Psoas muscle (tissue), 8 donors: ENCODE data around the gene CDC45. TPM values are rescaled to one million over a fixed set of nuclear protein-coding genes. Genes with fewer than 3 reads are reported as not detected.
"Not testable (repeated sequence)": the region's sequence is repeated elsewhere in the genome, so short reads cannot be mapped to it uniquely, and the experiment has no call there.

Experiments used
- ATAC-seq, 4 donors: fragments of 200-7000 bp; cut with Tn5 transposase; one replicate each; pipeline ENCODE4 v1.9.1; 2020; ENCODE audit warnings: moderate library complexity in 3 of 4, mild to moderate bottlenecking in 2 of 4
- DNase-seq, 2 donors: peaks; one replicate each; pipeline ENCODE4 v3.0.0-alpha.2; 2020
- H3K27ac ChIP-seq: fragments of 200-600 bp; one replicate; pipeline ENCODE4 v1.8.0; 2022
- H3K27me3 ChIP-seq, 3 donors: fragments of 200-600 bp in 1 of 3; one replicate each; pipeline versions ENCODE4 v1.6.1 to v1.8.0; 2013 to 2022; ENCODE audit warnings: low read length in 2 of 3, mild to moderate bottlenecking in 2 of 3, moderate library complexity in 1 of 3; ENCODE audit not compliant: insufficient read depth in 3 of 3
- H3K36me3 ChIP-seq, 2 donors: fragments of 200-600 bp in 1 of 2; one replicate each; pipeline versions ENCODE4 v1.6.1 to v1.8.0; 2013 to 2022; ENCODE audit warnings: low read depth in 1 of 2, mild to moderate bottlenecking in 1 of 2, moderate library complexity in 1 of 2; ENCODE audit not compliant: insufficient read depth in 1 of 2
- H3K4me1 ChIP-seq: fragments of 200-600 bp; one replicate; pipeline ENCODE4 v1.8.0; 2022
- H3K4me3 ChIP-seq: fragments of 200-600 bp; one replicate; pipeline ENCODE4 v1.8.0; 2022; ENCODE audit warnings: mild to moderate bottlenecking
- H3K9me3 ChIP-seq: fragments of 200-600 bp; one replicate; pipeline ENCODE4 v1.8.0; 2022
- WGBS, 3 donors: extraction: QIAGEN DNeasy Blood & Tissue Kit; methylation state at CpG; one replicate each; pipeline versions ENCODE4 v1.1.6 to v1.1.7; 2013; 5-methylcytosine and 5-hydroxymethylcytosine counted together
- intact Hi-C, 2 donors: fragments of 100-400 bp; cut with DNase I; formaldehyde crosslinking; loops; one replicate each; pipeline versions ENCODE4 v1.11.0 to v1.14.2; 2022
- polyA plus RNA-seq, 3 donors: library from polyadenylated mRNA; stranded (reverse); fragments of 200-250 nt; gene quantifications; one replicate each; pipeline ENCODE4 v1.2.3, GENCODE V29; 2013
- total RNA-seq, 4 donors: library from RNA; stranded (reverse); fragmentation: NEBNext Ultra II Directional in 2 of 4; extraction: Animal tissue kit (Norgen Biotek cat#: 25700) in 2 of 4; gene quantifications; one replicate each; pipeline versions ENCODE4 v1.2.1 to v1.2.4, GENCODE V29; 2021 to 2023
- TF ChIP-seq, protein P1 (sequence below): fragments of 200-600 bp; IDR thresholded peaks from one replicate; pipeline ENCODE4 v1.8.0; 2022; ENCODE audit warnings: antibody characterized with exemption
- donor health status: healthy with polysubstance abuse.
- donor health status: DM: no; HTN: no; CAD: no; lungs with moderate emphysema.
- donor health status: Bipolar disorder and iron deficiency.
- donor health status: healthy.
- donor health status: DM: yes; HTN: yes; CAD: no.
- donor health status: DM: no; HTN: no; CAD: no.
- donor health status: DM: no; HTN: no; CAD: no.
- donor health status: DM: yes; HTN: yes; CAD: no.

The CDC45 gene
- total and polyA plus RNA-seq, 7 donors: 0.30 to 0.77 (median 0.71) TPM; not detected in 2

GRCh38 chr22:19540394-19540793 is 60.7 kb downstream of the CDC45 start:
- Histone ChIP-seq H3K4me1 (no peaks in the 10 kb centered on the region), H3K9me3 (no peaks in the 10 kb centered on the region), H3K36me3 (no peaks in the 10 kb centered on the region), H3K4me3 (no peak overlapping the region), H3K27me3 (peaks cover 0 to 7% (median 0%) of the 10 kb centered on the region in 3 donors), H3K27ac (no peak overlapping the region)
- no peak for ATAC-seq
- DNase-seq: no peak
- TF ChIP-seq, protein P1, sequence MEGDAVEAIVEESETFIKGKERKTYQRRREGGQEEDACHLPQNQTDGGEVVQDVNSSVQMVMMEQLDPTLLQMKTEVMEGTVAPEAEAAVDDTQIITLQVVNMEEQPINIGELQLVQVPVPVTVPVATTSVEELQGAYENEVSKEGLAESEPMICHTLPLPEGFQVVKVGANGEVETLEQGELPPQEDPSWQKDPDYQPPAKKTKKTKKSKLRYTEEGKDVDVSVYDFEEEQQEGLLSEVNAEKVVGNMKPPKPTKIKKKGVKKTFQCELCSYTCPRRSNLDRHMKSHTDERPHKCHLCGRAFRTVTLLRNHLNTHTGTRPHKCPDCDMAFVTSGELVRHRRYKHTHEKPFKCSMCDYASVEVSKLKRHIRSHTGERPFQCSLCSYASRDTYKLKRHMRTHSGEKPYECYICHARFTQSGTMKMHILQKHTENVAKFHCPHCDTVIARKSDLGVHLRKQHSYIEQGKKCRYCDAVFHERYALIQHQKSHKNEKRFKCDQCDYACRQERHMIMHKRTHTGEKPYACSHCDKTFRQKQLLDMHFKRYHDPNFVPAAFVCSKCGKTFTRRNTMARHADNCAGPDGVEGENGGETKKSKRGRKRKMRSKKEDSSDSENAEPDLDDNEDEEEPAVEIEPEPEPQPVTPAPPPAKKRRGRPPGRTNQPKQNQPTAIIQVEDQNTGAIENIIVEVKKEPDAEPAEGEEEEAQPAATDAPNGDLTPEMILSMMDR: no peak
- intact Hi-C loops: no loop called here

- no peaks in the 10 kb centered on the region for H3K9me3 ChIP-seq
- intact Hi-C loops: no loop called here
- H3K27ac ChIP-seq: no peak overlapping the region
- peaks cover 0 to 12% (median 0%) of the 10 kb centered on the region in 3 donors for H3K27me3 ChIP-seq
- DNase-seq: no peak
- no peaks in the 10 kb centered on the region for H3K36me3 ChIP-seq
- no peaks in the 10 kb centered on the region for H3K4me1 ChIP-seq
- TF ChIP-seq, protein P1: no peak
- ATAC-seq: peak in 1 of 4 donors; percentile 49
- H3K4me3 ChIP-seq: no peak overlapping the region
- 39 to 53% (median 43%) methylated on average over 16 of the region's 16 CpGs for WGBS, 3 donors
Observed at GRCh38 chr22:19543970-19544708, 64.4 kb downstream of the CDC45 start.

DNA sequence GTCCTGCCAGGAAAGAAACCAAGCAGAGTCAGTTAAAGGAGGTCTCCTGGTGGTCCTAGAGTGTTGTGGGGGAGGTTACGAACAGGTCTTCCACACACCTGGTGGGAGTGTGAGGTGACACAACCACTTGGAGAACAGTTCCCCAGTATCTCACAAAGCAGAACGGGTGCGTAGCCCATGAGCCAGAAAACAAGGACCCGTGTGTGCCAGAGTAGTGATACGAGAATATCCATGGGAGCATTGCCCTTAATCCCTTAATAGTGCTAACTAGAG is 66.2 kb downstream of the CDC45 start:
- 64 to 68% (median 67%) methylated on average over 5 of the region's 5 CpGs for WGBS, 3 donors
- Histone ChIP-seq H3K9me3 (no peaks in the 10 kb centered on the region), H3K4me1 (no peaks in the 10 kb centered on the region), H3K27ac (no peak overlapping the region), H3K36me3 (no peaks in the 10 kb centered on the region), H3K4me3 (no peak overlapping the region), H3K27me3 (peaks cover 0 to 12% (median 0%) of the 10 kb centered on the region in 3 donors)
- ATAC-seq: no peak
- no peak for DNase-seq
- intact Hi-C loops: no loop called here
- TF ChIP-seq, protein P1: no peak

DNA sequence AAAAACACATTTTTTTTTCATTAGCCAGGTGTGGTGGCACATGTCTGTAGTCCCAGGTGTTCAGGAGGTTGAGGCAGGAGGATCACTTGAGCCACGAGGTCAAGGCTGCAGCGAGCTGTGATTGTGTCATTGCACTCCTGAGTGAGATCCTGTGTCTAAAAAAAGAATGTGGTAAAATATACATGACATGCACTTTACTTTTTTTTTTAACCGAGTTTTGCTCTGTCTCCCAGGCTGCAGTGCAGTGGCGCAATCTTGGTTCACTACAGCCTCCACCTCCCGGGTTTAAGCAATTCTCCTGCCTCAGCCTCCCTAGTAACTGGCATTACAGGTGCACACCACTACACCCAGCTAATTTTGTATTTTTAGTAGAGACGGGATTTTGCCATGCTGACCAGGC is 67.0 kb downstream of the CDC45 start:
- Histone ChIP-seq H3K4me1 (no peaks in the 10 kb centered on the region), H3K27ac (no peak overlapping the region), H3K36me3 (no peaks in the 10 kb centered on the region), H3K4me3 (no peak overlapping the region), H3K27me3 (peaks cover 0 to 12% (median 0%) of the 10 kb centered on the region in 3 donors), H3K9me3 (no peaks in the 10 kb centered on the region)
- intact Hi-C loops: no loop called here
- ATAC-seq (no peak), DNase-seq (no peak)
- TF ChIP-seq, protein P1: no peak
- 67 to 78% (median 73%) methylated on average over 6 of the region's 6 CpGs for WGBS, 3 donors

DNA sequence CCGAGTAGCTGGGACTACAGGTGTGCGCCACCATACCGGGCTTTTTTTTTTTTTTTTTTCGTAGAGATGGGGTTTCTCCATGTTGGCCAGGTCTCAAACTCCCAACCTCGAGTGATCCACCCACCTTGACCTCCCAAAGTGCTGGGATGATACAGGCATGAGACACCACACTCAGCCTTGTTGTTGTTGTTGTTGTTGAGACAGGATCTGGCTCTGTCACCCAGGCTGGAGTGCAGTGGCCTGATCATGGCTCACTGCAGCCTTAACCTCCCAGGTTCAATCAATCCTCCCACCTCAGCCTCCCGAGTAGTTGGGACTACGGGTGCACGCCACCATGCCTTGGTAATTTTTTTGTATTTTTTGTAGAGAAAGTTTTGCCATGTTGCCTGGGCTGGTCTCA is 67.9 kb downstream of the CDC45 start:
- TF ChIP-seq, protein P1: no peak
- no peak for ATAC-seq
- H3K4me3 ChIP-seq: no peak overlapping the region
- H3K27ac ChIP-seq: no peak overlapping the region
- H3K9me3 ChIP-seq: no peaks in the 10 kb centered on the region
- WGBS, 3 donors: 88 to 93% (median 91%) methylated on average over 5 to 8 of the region's 8 CpGs
- no peak for DNase-seq
- peaks cover 0 to 12% (median 0%) of the 10 kb centered on the region in 3 donors for H3K27me3 ChIP-seq
- H3K36me3 ChIP-seq: no peaks in the 10 kb centered on the region
- intact Hi-C loops: no loop called here
- no peaks in the 10 kb centered on the region for H3K4me1 ChIP-seq

- intact Hi-C loops, H3K27ac ChIP-seq, DNase-seq, H3K4me1 ChIP-seq, H3K36me3 ChIP-seq, H3K4me3 ChIP-seq, ATAC-seq, H3K9me3 ChIP-seq: not testable (repeated sequence)
- WGBS, 3 donors: 90 to 96% (median 96%) methylated on average over 5 of the region's 5 CpGs
- peaks cover 0 to 16% (median 0%) of the 10 kb centered on the region in 3 donors for H3K27me3 ChIP-seq
Observed at GRCh38 chr22:19548427-19548826, 68.7 kb downstream of the CDC45 start.
